ENCODE results near the gene LAYN.
A peak's percentile ranks its signal among the peaks of the same experiment; 100 is the strongest.

Gene LAYN

GRCh38 chr11:111540114-111540936 is at the start of gene LAYN:
TSS of gene LAYN (plus strand) at chr11:111540720. CDS start at chr11:111540844, 124 bp downstream.
- DNase-seq: peak; percentile 72

GRCh38 chr11:111494040-111494439 is 46.5 kb upstream of the LAYN start:
- DNase-seq: no peak

GRCh38 chr11:111499483-111499882 is 41.0 kb upstream of the LAYN start:
- no peak for DNase-seq

GRCh38 chr11:111500481-111500880 is 40.0 kb upstream of the LAYN start:
- no peak for DNase-seq

GRCh38 chr11:111502611-111503010 is 37.9 kb upstream of the LAYN start:
- DNase-seq: no peak

- DNase-seq: no peak
Observed at GRCh38 chr11:111510311-111510710, 30.2 kb upstream of the LAYN start.

- peak; percentile 43 for DNase-seq
Observed at GRCh38 chr11:111512296-111513239, 28.0 kb upstream of the LAYN start, which contains the start of gene BTG4. TSS of gene BTG4 (minus strand) at chr11:111512386. CDS start at chr11:111498776, 13,610 bp downstream.

- no peak for DNase-seq
Observed at GRCh38 chr11:111513240-111513605, 27.3 kb upstream of the LAYN start.

GRCh38 chr11:111514216-111515031 is 26.1 kb upstream of the LAYN start, which contains the start of gene HOATZ:
TSS of gene HOATZ (plus strand) at chr11:111514778. CDS start at chr11:111514785, 7 bp downstream.
- no peak for DNase-seq

- no peak for DNase-seq
Observed at GRCh38 chr11:111515591-111515990, 24.9 kb upstream of the LAYN start.

- DNase-seq: no peak
Observed at GRCh38 chr11:111518668-111519067, 21.9 kb upstream of the LAYN start.

- DNase-seq: no peak
Observed at GRCh38 chr11:111520560-111520959, 20.0 kb upstream of the LAYN start.

GRCh38 chr11:111521135-111521534 is 19.4 kb upstream of the LAYN start:
- DNase-seq: no peak

- DNase-seq: no peak
Observed at GRCh38 chr11:111522426-111522825, 18.1 kb upstream of the LAYN start.

- DNase-seq: no peak
Observed at GRCh38 chr11:111523343-111523742, 17.2 kb upstream of the LAYN start.

- DNase-seq: no peak
Observed at GRCh38 chr11:111524056-111524455, 16.5 kb upstream of the LAYN start.

GRCh38 chr11:111525456-111525855 is 15.1 kb upstream of the LAYN start:
- no peak for DNase-seq

GRCh38 chr11:111526501-111526900 is 14.0 kb upstream of the LAYN start:
- no peak for DNase-seq

- no peak for DNase-seq
Observed at GRCh38 chr11:111527279-111527678, 13.2 kb upstream of the LAYN start.

- DNase-seq: no peak
Observed at GRCh38 chr11:111528557-111528956, 12.0 kb upstream of the LAYN start.

- no peak for DNase-seq
Observed at GRCh38 chr11:111530091-111530490, 10.4 kb upstream of the LAYN start.

- DNase-seq: no peak
Observed at GRCh38 chr11:111531136-111531535, 9.4 kb upstream of the LAYN start.

Measured in activated CD4-positive, CD25-positive, alpha-beta regulatory T cell treated with anti-CD3 and anti-CD28 coated beads, Interleukin-2, amount 50 U/mL, for 72 hours (primary cell).